Medulla oblongata (tissue), 1 donor: Measurements from ENCODE around the gene LMO4.

Experiments
- DNase-seq: peaks from one replicate; pipeline ENCODE4 v3.0.0-alpha.2; 2015; ENCODE audit errors: extremely low spot score

The LMO4 gene

GRCh38 chr1:87327376-87328271, 1.1 kb upstream of the LMO4 start:
- peak; percentile 54 for DNase-seq

GRCh38 chr1:87329051-87329525, 408 bp downstream of the LMO4 start:
- DNase-seq: peak; percentile 53

- DNase-seq: peak; percentile 70
These were observed 911 bp downstream of the LMO4 start for GRCh38 chr1:87329526-87330056.

GRCh38 chr1:87330057-87330884, 1.6 kb downstream of the LMO4 start:
- DNase-seq: peak; percentile 68

GRCh38 chr1:87330885-87331364, 2.2 kb downstream of the LMO4 start:
- peak; percentile 9 for DNase-seq

- peak; percentile 66 for DNase-seq
These were observed 2.9 kb downstream of the LMO4 start for GRCh38 chr1:87331365-87332241.

GRCh38 chr1:87333692-87334347, 5.1 kb downstream of the LMO4 start:
- peak; percentile 20 for DNase-seq

- DNase-seq: peak; percentile 30
These were observed 5.9 kb downstream of the LMO4 start for GRCh38 chr1:87334351-87335174.

- peak; percentile 62 for DNase-seq
These were observed 6.7 kb downstream of the LMO4 start for GRCh38 chr1:87335175-87335884.

GRCh38 chr1:87336623-87337067, 8.0 kb downstream of the LMO4 start:
- DNase-seq: no peak

GRCh38 chr1:87337606-87338005, 8.9 kb downstream of the LMO4 start:
- DNase-seq: no peak

GRCh38 chr1:87338566-87338965, 9.9 kb downstream of the LMO4 start:
- no peak for DNase-seq

- DNase-seq: no peak
These were observed 15.6 kb downstream of the LMO4 start for GRCh38 chr1:87344231-87344630.

- DNase-seq: no peak
These were observed 17.6 kb downstream of the LMO4 start for GRCh38 chr1:87346130-87346814.

GRCh38 chr1:87348341-87349019, 19.8 kb downstream of the LMO4 start:
- no peak for DNase-seq

- no peak for DNase-seq
These were observed 20.4 kb downstream of the LMO4 start for GRCh38 chr1:87349036-87349435.

GRCh38 chr1:87355894-87356293, 27.2 kb downstream of the LMO4 start:
- no peak for DNase-seq

- no peak for DNase-seq
These were observed 27.9 kb downstream of the LMO4 start for GRCh38 chr1:87356591-87356990.
